OCI-LY3 (cell line): ENCODE measurements around the gene TRRAP.

Experiments used
- EZH2phosphoT487 ChIP-seq: fragments of 200-600 bp; shearing (Covaris generic); IDR thresholded peaks from 2 replicates; pipeline ENCODE4 v1.6.1; 2018; ENCODE audit warnings: antibody characterized with exemption, mixed run types, low read depth
- TF ChIP-seq, protein P1 (sequence below): fragments of 200-600, 300-600 bp; sonication (generic); IDR thresholded peaks from 2 replicates; pipeline ENCODE4 v1.5.1; 2014; ENCODE audit warnings: antibody characterized with exemption, low read length, low read depth

DNA sequence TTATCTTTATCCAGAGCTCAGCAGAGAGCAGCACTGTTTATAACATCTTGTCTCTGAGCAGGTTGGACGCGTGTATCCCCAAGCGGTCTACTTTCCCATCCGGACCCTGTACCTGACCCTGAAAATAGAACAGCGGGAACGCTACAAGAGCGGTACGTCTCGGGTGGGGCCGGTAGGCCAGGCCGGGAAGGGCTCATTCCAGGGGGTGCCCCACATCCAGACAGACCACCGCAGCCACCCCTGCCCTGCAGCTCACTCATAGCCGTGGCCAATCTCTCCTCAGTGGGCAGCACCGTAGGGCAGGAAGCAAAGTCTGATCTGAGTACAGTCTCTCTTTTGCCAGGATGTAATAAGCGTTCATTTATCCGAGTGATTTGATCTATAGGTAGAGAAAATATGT is 113.7 kb downstream of the TRRAP start:
- TF ChIP-seq, protein P1, sequence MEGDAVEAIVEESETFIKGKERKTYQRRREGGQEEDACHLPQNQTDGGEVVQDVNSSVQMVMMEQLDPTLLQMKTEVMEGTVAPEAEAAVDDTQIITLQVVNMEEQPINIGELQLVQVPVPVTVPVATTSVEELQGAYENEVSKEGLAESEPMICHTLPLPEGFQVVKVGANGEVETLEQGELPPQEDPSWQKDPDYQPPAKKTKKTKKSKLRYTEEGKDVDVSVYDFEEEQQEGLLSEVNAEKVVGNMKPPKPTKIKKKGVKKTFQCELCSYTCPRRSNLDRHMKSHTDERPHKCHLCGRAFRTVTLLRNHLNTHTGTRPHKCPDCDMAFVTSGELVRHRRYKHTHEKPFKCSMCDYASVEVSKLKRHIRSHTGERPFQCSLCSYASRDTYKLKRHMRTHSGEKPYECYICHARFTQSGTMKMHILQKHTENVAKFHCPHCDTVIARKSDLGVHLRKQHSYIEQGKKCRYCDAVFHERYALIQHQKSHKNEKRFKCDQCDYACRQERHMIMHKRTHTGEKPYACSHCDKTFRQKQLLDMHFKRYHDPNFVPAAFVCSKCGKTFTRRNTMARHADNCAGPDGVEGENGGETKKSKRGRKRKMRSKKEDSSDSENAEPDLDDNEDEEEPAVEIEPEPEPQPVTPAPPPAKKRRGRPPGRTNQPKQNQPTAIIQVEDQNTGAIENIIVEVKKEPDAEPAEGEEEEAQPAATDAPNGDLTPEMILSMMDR, result no peak
- TF ChIP-seq EZH2phosphoT487, result no peak
